ENCODE results near the gene SLC12A8.

DNA sequence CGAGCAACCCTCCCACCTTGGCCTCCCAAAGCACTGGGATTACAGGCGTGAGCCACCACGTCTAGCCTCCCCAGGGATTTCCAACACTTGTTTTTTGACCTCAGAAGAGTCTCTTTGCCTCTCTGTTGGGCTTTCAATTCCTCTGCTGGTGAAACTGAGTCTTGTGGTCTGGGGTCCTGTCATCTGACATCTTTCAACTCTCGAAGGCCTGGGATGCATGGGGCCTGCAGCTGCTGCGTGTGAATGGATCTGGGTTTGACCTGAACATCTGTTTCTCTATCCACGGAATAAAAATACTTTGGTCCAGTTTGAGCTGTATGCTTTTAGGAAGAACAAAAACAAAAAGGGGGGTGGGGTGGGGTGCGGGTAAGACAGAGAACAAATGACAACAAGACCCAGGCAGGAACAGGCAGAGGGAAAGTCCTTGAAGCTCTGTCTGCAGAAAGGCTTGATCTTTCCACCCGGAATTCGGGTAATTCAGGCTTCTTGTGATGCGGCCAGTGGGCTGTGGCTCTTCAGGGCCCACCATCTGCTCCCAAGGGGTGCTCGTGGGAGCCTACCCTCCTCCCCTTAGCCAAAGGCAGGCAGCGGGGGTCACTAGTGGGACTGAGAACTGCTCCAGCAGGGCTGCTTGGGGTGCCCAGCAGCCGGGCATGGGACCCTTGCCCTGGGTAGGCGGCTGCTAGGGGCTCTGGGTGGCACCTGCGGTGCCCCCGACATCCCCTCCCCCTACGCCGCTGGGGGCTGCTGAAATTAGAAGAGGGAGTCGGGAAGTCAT lies 71.5 kb downstream of the SLC12A8 start:
- TF ChIP-seq, protein P1, sequence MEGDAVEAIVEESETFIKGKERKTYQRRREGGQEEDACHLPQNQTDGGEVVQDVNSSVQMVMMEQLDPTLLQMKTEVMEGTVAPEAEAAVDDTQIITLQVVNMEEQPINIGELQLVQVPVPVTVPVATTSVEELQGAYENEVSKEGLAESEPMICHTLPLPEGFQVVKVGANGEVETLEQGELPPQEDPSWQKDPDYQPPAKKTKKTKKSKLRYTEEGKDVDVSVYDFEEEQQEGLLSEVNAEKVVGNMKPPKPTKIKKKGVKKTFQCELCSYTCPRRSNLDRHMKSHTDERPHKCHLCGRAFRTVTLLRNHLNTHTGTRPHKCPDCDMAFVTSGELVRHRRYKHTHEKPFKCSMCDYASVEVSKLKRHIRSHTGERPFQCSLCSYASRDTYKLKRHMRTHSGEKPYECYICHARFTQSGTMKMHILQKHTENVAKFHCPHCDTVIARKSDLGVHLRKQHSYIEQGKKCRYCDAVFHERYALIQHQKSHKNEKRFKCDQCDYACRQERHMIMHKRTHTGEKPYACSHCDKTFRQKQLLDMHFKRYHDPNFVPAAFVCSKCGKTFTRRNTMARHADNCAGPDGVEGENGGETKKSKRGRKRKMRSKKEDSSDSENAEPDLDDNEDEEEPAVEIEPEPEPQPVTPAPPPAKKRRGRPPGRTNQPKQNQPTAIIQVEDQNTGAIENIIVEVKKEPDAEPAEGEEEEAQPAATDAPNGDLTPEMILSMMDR (IDR thresholded peaks at IDR 0.05) = no peak
- TF ChIP-seq EZH2 (IDR thresholded peaks at IDR 0.05) = no peak
- no peak for TF ChIP-seq EZH2phosphoT487 (IDR thresholded peaks at IDR 0.05)
